Tibial artery (tissue), 4 donors: Measurements from ENCODE around the gene PDIK1L.

Experiments
- DNase-seq, 2 donors: peaks; one replicate each; pipeline ENCODE4 v3.0.0-alpha.2; 2019
- H3K27ac ChIP-seq, 2 donors: fragments of 200-600 bp; sonication (generic) in 1 of 2; 1 replicate in 1 of 2; 2 replicates in 1 of 2; pipeline ENCODE4 v1.5.1; 2018 to 2019; ENCODE audit warnings: mild to moderate bottlenecking in 1 of 2
- H3K27me3 ChIP-seq, 2 donors: fragments of 200-600 bp; sonication (generic) in 1 of 2; one replicate each; pipeline versions ENCODE4 v1.5.1 to v1.6.0; 2016 to 2019
- H3K36me3 ChIP-seq, 3 donors: fragments of 200-600 bp; sonication (generic) in 2 of 3; one replicate each; pipeline ENCODE4 v1.5.1; 2016 to 2019; ENCODE audit warnings: mild to moderate bottlenecking in 2 of 3
- H3K4me1 ChIP-seq, 4 donors: fragments of 200-600 bp; sonication (generic) in 2 of 4; 1 replicate in 3 of 4; 2 replicates in 1 of 4; pipeline ENCODE4 v1.5.1; 2016 to 2019
- H3K4me3 ChIP-seq, 2 donors: fragments of 200-600 bp; sonication (generic) in 1 of 2; 1 replicate in 1 of 2; 2 replicates in 1 of 2; pipeline ENCODE4 v1.5.1; 2018 to 2019; ENCODE audit warnings: mild to moderate bottlenecking in 2 of 2
- H3K9me3 ChIP-seq, 3 donors: fragments of 200-600 bp; sonication (generic) in 1 of 3; one replicate each; pipeline ENCODE4 v1.5.1; 2016 to 2019
- CTCF ChIP-seq, 2 experiments: fragments of 200-600 bp in 1 of 2; fragments of 450-650 bp in 1 of 2; IDR thresholded peaks; one replicate each; pipeline ENCODE4 v1.5.1; 2017 to 2019; ENCODE audit warnings: antibody characterized with exemption in 2 of 2, mild to moderate bottlenecking in 1 of 2, moderate library complexity in 1 of 2
- intact Hi-C: fragments of 100-400 bp; cut with DNase I; formaldehyde crosslinking; loops from one replicate; pipeline ENCODE4 v1.15.0; 2023; ENCODE audit warnings: low total_unique reads

PDIK1L gene

GRCh38 chr1:26159743-26160039, 48.1 kb downstream of the PDIK1L start:
- Histone ChIP-seq H3K4me3 (peak overlapping the region; percentile 15 to 63), H3K27me3 (peaks cover 0 to 54% of the 10 kb centered on the region in 2 donors), H3K9me3 (no peaks in the 10 kb centered on the region), H3K27ac (no peak overlapping the region), H3K36me3 (no peaks in the 10 kb centered on the region), H3K4me1 (peaks cover 0 to 28% (median 20%) of the 10 kb centered on the region in 4 donors)
- no peak for TF ChIP-seq CTCF (IDR thresholded peaks at IDR 0.05)
- intact Hi-C loops = loop anchor here (5.0 kb wide), 1 partner anchor 47 kb away; the partner anchor contains the start of gene PDIK1L
- DNase-seq = no peak

DNA sequence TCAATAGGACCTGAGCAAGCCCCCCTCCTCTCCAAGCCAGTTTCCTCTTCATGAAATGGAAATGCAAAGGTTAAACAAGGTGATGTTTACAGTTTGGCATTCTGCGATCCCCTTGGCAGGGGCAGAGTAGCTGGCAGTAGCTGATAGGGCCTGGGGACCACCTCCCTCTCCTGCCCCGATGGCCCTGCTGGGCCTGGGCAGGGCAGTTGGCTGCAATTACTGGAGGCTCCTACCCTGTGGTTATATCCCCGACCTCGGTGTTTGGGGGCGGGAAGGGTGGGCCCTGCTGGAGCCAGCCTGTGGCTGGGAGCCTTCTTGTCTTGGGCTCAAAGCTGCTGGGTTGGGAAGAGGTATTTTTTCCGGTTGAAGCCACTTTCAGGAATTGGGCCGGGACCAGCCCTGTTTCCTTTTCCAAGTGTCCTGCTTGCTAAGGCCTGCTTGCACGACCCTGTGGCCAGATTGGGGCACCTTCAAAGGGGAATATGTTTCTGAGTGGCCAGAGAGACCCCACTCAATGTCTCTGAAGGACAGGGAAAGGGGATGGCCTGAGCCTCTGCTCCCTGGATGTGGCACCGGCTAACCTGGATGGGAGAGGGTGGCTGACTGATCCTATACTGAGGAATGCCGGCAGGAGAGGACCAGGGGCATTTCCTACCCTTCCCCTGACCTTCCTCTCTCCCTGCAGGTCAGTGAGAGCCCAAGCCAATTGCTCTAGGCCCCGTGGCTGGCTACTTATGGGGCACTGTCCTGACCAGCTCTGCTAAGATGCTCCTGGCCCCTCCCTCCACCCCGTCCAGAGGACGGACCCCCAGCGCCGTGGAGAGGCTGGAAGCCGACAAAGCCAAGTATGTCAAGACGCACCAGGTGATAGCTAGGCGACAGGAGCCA, 49.1 kb downstream of the PDIK1L start:
- H3K4me3 ChIP-seq = peak overlapping the region; percentile 52 to 63
- H3K27ac ChIP-seq = peak overlapping the region in 1 of 2 donors; percentile 51
- no peak for TF ChIP-seq CTCF (IDR thresholded peaks at IDR 0.05)
- no peaks in the 10 kb centered on the region for H3K36me3 ChIP-seq
- H3K4me1 ChIP-seq = peaks cover 0 to 28% (median 20%) of the 10 kb centered on the region in 4 donors
- no peak for DNase-seq
- intact Hi-C loops = loop anchor here (5.0 kb wide), 1 partner anchor 48 kb away; the partner anchor contains the start of gene PDIK1L
- H3K9me3 ChIP-seq = no peaks in the 10 kb centered on the region
- H3K27me3 ChIP-seq = peaks cover 0 to 43% of the 10 kb centered on the region in 2 donors

GRCh38 chr1:26161415-26162219, 50.0 kb downstream of the PDIK1L start:
- Histone ChIP-seq H3K4me3 (peak overlapping the region; percentile 52 to 63), H3K27ac (peak overlapping the region in 1 of 2 donors; percentile 51), H3K36me3 (no peaks in the 10 kb centered on the region), H3K4me1 (peaks cover 0 to 28% (median 20%) of the 10 kb centered on the region in 4 donors), H3K27me3 (peaks cover 0 to 35% of the 10 kb centered on the region in 2 donors), H3K9me3 (no peaks in the 10 kb centered on the region)
- DNase-seq = peak; percentile 30 to 77
- TF ChIP-seq CTCF (IDR thresholded peaks at IDR 0.05) = peak in 1 of 2 experiments; percentile 14
- intact Hi-C loops = loop anchor here (5.0 kb wide), 1 partner anchor 49 kb away; the partner anchor contains the start of gene PDIK1L

DNA sequence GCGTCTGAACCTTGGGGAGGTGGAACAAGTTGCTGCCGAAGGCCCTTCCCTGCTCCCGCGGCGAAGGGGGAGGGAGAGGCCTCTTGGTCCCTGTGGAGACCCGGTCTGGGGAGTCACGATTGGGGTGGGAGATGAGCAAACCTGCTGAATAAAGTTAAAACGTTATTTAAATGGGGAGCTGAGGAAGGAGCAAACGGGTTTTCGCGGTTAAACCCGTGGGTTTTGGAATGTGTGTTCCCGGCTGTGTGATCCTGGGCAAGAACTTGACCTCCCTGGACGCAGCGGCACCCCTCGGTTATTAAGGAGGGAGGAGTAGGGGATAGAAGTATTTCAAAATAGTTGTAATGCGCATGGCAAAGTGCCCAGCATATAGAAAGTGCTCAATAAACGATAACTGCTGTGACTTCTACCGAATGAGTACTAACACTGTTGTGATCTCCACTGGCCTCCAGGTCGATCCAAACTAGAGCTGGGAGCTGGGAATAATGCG, 50.6 kb downstream of the PDIK1L start:
- H3K27me3 ChIP-seq = peaks cover 0 to 28% of the 10 kb centered on the region in 2 donors
- peak overlapping the region in 1 of 2 donors; percentile 43 for H3K27ac ChIP-seq
- intact Hi-C loops = loop anchor here (5.0 kb wide), 1 partner anchor 50 kb away; the partner anchor contains the start of gene PDIK1L
- no peaks in the 10 kb centered on the region for H3K9me3 ChIP-seq
- no peak for TF ChIP-seq CTCF (IDR thresholded peaks at IDR 0.05)
- DNase-seq = no peak
- H3K4me3 ChIP-seq = peak overlapping the region; percentile 52 to 63
- H3K4me1 ChIP-seq = peaks cover 0 to 28% (median 20%) of the 10 kb centered on the region in 4 donors
- no peaks in the 10 kb centered on the region for H3K36me3 ChIP-seq

DNA sequence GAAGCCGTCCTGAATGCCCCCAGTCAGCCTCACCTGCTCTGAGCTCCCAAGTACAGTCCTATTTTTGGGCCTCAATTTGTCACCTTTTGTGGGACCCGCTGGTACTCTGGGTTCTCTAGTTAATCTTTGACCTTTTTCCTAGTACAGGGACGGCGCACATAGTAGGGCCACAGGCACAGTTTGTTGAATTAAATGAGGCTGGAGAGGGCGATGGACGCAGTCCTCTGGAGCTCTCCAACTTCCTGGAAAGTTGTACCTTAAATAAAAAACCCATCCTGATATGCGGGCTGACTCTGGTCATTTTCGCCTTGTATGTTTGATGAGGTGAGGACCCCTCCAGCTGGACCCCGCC, 52.0 kb downstream of the PDIK1L start:
- H3K36me3 ChIP-seq = no peaks in the 10 kb centered on the region
- peaks cover 0 to 14% of the 10 kb centered on the region in 2 donors for H3K27me3 ChIP-seq
- peaks cover 0 to 28% (median 20%) of the 10 kb centered on the region in 4 donors for H3K4me1 ChIP-seq
- no peaks in the 10 kb centered on the region for H3K9me3 ChIP-seq
- no peak for TF ChIP-seq CTCF (IDR thresholded peaks at IDR 0.05)
- DNase-seq = no peak
- intact Hi-C loops = loop anchor here (5.0 kb wide), 1 partner anchor 51 kb away; the partner anchor contains the start of gene PDIK1L
- peak overlapping the region; percentile 44 to 59 for H3K4me3 ChIP-seq
- no peak overlapping the region for H3K27ac ChIP-seq
